ENCODE measurements around the gene RELB. TPM values are rescaled to one million over a fixed set of nuclear protein-coding genes. Genes with fewer than 3 reads are reported as not detected.

Gene RELB
- total and polyA plus RNA-seq, 9 of the 15 experiments (the other 6 are each of a cell fraction or from before 2014, with no cell fraction given) = 0.15 to 1.1 (median 0.28) TPM; not detected in 2

DNA sequence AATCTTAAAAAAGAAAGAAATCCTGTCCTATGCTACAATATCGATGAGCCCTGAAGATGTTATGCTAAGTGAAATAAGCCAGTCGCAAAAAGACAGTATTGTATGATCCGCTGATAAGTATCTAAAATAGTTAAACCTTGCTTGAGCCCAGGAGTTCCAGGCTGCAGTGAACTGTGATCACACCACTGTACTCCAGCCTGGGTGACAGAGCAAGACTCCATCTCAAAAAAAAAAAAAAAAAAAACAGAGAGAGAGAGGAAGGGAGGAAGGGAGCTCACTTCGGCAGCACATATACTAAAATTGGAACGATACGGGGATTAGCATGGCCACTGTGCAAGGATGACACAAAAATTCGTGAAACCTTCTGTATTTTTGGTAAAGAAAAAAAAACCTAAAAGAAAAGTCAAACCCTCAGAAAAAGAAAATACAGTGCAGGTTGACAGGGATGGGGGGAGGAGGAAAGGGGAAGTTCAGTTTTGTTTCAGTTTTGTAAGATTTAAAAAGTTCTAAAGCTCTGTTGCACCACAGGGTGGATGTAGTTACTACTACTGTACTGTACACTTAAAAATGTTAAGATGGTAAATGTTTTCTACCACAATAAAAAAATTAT lies 46.0 kb downstream of the RELB start:
- peaks cover 7% of the 10 kb centered on the region for H3K9me1 ChIP-seq (ENCODE audit: control insufficient read depth, insufficient read depth, low read length)
- H3K9me3 ChIP-seq (replicated peaks; ENCODE audit: control insufficient read depth, insufficient read depth, low read depth, low read length) = no peaks in the 10 kb centered on the region
- CTCF ChIA-PET (ENCODE audit: low intra/inter-chr PET ratio) = no interaction called here
- peaks cover 74% of the 10 kb centered on the region for H3K36me3 ChIP-seq (ENCODE audit: control insufficient read depth, insufficient read depth, low read length)
- H3K27me3 ChIP-seq (ENCODE audit: control insufficient read depth in 2 of 2, insufficient read depth in 2 of 2, low read length in 2 of 2) = no peaks in the 10 kb centered on the region
- no peak for DNase-seq (ENCODE audit: extremely low read depth in 1 of 4, low spot score in 3 of 4)
- peaks cover 3 to 8% of the 10 kb centered on the region in 2 experiments; a peak in 3 of 5 replicates for H3K4me1 ChIP-seq (replicated peaks in 1 of 2; ENCODE audit: control insufficient read depth in 2 of 2, insufficient read depth in 2 of 2, low read length in 2 of 2)
- no peak overlapping the region for H3K4me2 ChIP-seq (ENCODE audit: insufficient read depth, low read length)
- POLR2A ChIA-PET = interaction anchor here (0.6 to 1.0 kb wide), 3 partner anchors 14 to 293 kb away, joined by 3 to 4 read pairs (median 3); no protein-coding TSS in a partner anchor
- WGBS (ENCODE audit: insufficient coverage, low coverage, missing lambda C conversion rate) = 74% methylated on average over 6 of the region's 7 CpGs
- ATAC-seq = 0 out of 3 replicates have a peak, but pooled peaks have one; percentile 35
- H2AFZ ChIP-seq (ENCODE audit: low read depth, low read length) = no peak overlapping the region
- no TSS peak for BruUV-seq (replicated peaks)
- no peak overlapping the region for H3K4me3 ChIP-seq
- peaks cover 28% of the 10 kb centered on the region for H4K20me1 ChIP-seq (replicated peaks; ENCODE audit: control insufficient read depth, insufficient read depth, low read length)
- peaks cover 75% of the 10 kb centered on the region for H3K79me2 ChIP-seq (ENCODE audit: control insufficient read depth, insufficient read depth, low read length)
- intact Hi-C loops (cut with micrococcal nuclease) (no loop called here), in situ Hi-C loops (cut with MboI) (no loop called here)
- TF ChIP-seq CHD2 (IDR thresholded peaks at IDR 0.05; ENCODE audit: low read depth, low read length) = no peak
- TF ChIP-seq HEY1 (CRISPR knock-in tag; IDR thresholded peaks at IDR 0.05; ENCODE audit: borderline replicate concordance) = no peak
- TF ChIP-seq, protein P1, sequence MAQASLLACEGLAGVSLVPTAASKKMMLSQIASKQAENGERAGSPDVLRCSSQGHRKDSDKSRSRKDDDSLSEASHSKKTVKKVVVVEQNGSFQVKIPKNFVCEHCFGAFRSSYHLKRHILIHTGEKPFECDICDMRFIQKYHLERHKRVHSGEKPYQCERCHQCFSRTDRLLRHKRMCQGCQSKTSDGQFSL (CRISPR knock-in tag; IDR thresholded peaks at IDR 0.05) = peak; percentile 56
- TF ChIP-seq, protein P1 (tag; IDR thresholded peaks at IDR 0.05) = 0 out of 4 replicates have a peak, but pooled peaks of 1 of the 2 experiments have one; percentile 35
- no peak for TF ChIP-seq ZNF395 (CRISPR knock-in tag; IDR thresholded peaks at IDR 0.05)
- TF ChIP-seq CXXC5 (CRISPR knock-in tag; IDR thresholded peaks at IDR 0.05) = no peak
- no peak for TF ChIP-seq ZNF639 (CRISPR knock-in tag; conservative IDR thresholded peaks at IDR 0.05 in 1 of 2, IDR thresholded peaks at IDR 0.05 in 1 of 2)
- TF ChIP-seq PPARD (CRISPR knock-in tag; IDR thresholded peaks at IDR 0.05) = no peak
- no peak for TF ChIP-seq E2F8 (IDR thresholded peaks at IDR 0.05; ENCODE audit: low read depth, partially characterized antibody)
- no peak for TF ChIP-seq RBM14 (IDR thresholded peaks at IDR 0.05; ENCODE audit: borderline replicate concordance, insufficient read depth, low read depth, low read length)
- TF ChIP-seq, protein P2, sequence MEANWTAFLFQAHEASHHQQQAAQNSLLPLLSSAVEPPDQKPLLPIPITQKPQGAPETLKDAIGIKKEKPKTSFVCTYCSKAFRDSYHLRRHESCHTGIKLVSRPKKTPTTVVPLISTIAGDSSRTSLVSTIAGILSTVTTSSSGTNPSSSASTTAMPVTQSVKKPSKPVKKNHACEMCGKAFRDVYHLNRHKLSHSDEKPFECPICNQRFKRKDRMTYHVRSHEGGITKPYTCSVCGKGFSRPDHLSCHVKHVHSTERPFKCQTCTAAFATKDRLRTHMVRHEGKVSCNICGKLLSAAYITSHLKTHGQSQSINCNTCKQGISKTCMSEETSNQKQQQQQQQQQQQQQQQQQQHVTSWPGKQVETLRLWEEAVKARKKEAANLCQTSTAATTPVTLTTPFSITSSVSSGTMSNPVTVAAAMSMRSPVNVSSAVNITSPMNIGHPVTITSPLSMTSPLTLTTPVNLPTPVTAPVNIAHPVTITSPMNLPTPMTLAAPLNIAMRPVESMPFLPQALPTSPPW (CRISPR knock-in tag; IDR thresholded peaks at IDR 0.05) = peak; percentile 31; the same call in 1 of the 2 replicates
- no peak overlapping the region for H3K9ac ChIP-seq (ENCODE audit: insufficient read depth in 1 of 2, low read depth in 2 of 2, low read length in 2 of 2)
- no peak for FAIRE-seq
- H3K27ac ChIP-seq (ENCODE audit: extremely low read depth, low read depth, low read length) = no peak overlapping the region

Data from K562 (cell line).